ENCODE results near the gene PIK3CD.

Gene PIK3CD

GRCh38 chr1:9634582-9634981 is 16.9 kb upstream of the PIK3CD start:
- Histone ChIP-seq H3K36me3 (no peaks in the 10 kb centered on the region), H3K27me3 (ENCODE audit: insufficient read depth, low read depth, severe bottlenecking) (no peaks in the 10 kb centered on the region), H3K27ac (no peak overlapping the region), H3K4me3 (ENCODE audit: low read depth, low read length) (no peak overlapping the region), H3K9me3 (ENCODE audit: severe bottlenecking) (no peaks in the 10 kb centered on the region)
- DNase-seq, result no peak
- no peak for TF ChIP-seq CTCF (IDR thresholded peaks at IDR 0.05; ENCODE audit: low read depth, low read length)

- H3K36me3 ChIP-seq, result no peaks in the 10 kb centered on the region
- no peaks in the 10 kb centered on the region for H3K9me3 ChIP-seq (ENCODE audit: severe bottlenecking)
- no peaks in the 10 kb centered on the region for H3K27me3 ChIP-seq (ENCODE audit: insufficient read depth, low read depth, severe bottlenecking)
- DNase-seq, result no peak
- H3K27ac ChIP-seq, result no peak overlapping the region
- no peak for TF ChIP-seq CTCF (IDR thresholded peaks at IDR 0.05; ENCODE audit: low read depth, low read length)
- H3K4me3 ChIP-seq (ENCODE audit: low read depth, low read length), result no peak overlapping the region
Measured at GRCh38 chr1:9639227-9639626, 12.3 kb upstream of the PIK3CD start.

GRCh38 chr1:9643351-9644256 is 7.9 kb upstream of the PIK3CD start:
- Histone ChIP-seq H3K36me3 (no peaks in the 10 kb centered on the region), H3K27ac (no peak overlapping the region), H3K9me3 (ENCODE audit: severe bottlenecking) (no peaks in the 10 kb centered on the region), H3K4me3 (ENCODE audit: low read depth, low read length) (no peak overlapping the region), H3K27me3 (ENCODE audit: insufficient read depth, low read depth, severe bottlenecking) (no peaks in the 10 kb centered on the region)
- no peak for TF ChIP-seq CTCF (IDR thresholded peaks at IDR 0.05; ENCODE audit: low read depth, low read length)
- DNase-seq, result no peak

GRCh38 chr1:9646037-9646436 is 5.5 kb upstream of the PIK3CD start:
- no peak overlapping the region for H3K27ac ChIP-seq
- no peaks in the 10 kb centered on the region for H3K9me3 ChIP-seq (ENCODE audit: severe bottlenecking)
- no peaks in the 10 kb centered on the region for H3K36me3 ChIP-seq
- TF ChIP-seq CTCF (IDR thresholded peaks at IDR 0.05; ENCODE audit: low read depth, low read length), result no peak
- no peaks in the 10 kb centered on the region for H3K27me3 ChIP-seq (ENCODE audit: insufficient read depth, low read depth, severe bottlenecking)
- no peak for DNase-seq
- no peak overlapping the region for H3K4me3 ChIP-seq (ENCODE audit: low read depth, low read length)

- H3K9me3 ChIP-seq (ENCODE audit: severe bottlenecking), result no peaks in the 10 kb centered on the region
- no peak for DNase-seq
- TF ChIP-seq CTCF (IDR thresholded peaks at IDR 0.05; ENCODE audit: low read depth, low read length), result no peak
- H3K27ac ChIP-seq, result no peak overlapping the region
- H3K4me3 ChIP-seq (ENCODE audit: low read depth, low read length), result no peak overlapping the region
- H3K36me3 ChIP-seq, result no peaks in the 10 kb centered on the region
- H3K27me3 ChIP-seq (ENCODE audit: insufficient read depth, low read depth, severe bottlenecking), result no peaks in the 10 kb centered on the region
Measured at GRCh38 chr1:9648171-9648570, 3.4 kb upstream of the PIK3CD start.

- H3K4me3 ChIP-seq (ENCODE audit: low read depth, low read length), result no peak overlapping the region
- no peaks in the 10 kb centered on the region for H3K36me3 ChIP-seq
- DNase-seq, result no peak
- no peak overlapping the region for H3K27ac ChIP-seq
- no peak for TF ChIP-seq CTCF (IDR thresholded peaks at IDR 0.05; ENCODE audit: low read depth, low read length)
- H3K9me3 ChIP-seq (ENCODE audit: severe bottlenecking), result no peaks in the 10 kb centered on the region
- H3K27me3 ChIP-seq (ENCODE audit: insufficient read depth, low read depth, severe bottlenecking), result no peaks in the 10 kb centered on the region
Measured at GRCh38 chr1:9649769-9650168, 1.8 kb upstream of the PIK3CD start.

All from WERI-Rb-1 (cell line).